ENCODE measurements around the gene TMEM150C.
A peak's percentile ranks its signal among the peaks of the same experiment; 100 is the strongest.
"Not testable (repeated sequence)": the region's sequence is repeated elsewhere in the genome, so short reads cannot be mapped to it uniquely, and the experiment has no call there.

Gene TMEM150C

DNA sequence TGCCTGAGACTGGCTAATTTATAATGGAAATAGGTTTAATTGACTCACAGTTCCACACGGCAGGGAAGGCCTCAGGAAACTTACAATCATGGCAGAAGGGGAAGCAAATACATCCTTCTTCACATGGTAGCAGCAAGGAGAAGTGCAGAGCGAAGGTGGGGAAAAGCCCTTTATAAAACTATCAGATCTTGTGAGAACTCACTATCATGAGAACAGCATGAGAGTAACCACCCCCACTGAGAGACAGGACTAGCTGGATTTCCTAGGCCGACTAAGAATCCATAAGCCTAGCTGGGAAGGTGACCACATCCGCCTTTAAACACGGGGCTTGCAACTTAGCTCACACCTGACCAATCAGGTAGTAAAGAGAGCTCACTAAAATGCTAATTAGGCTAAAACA is 88.7 kb downstream of the TMEM150C start:
- not testable (repeated sequence) for H3K4me1 ChIP-seq (ENCODE audit: control insufficient read depth, insufficient read depth, low read length); H3K36me3 ChIP-seq (ENCODE audit: control insufficient read depth, insufficient read depth, low read length); H3K27me3 ChIP-seq (ENCODE audit: control insufficient read depth, insufficient read depth, low read length); H3K27ac ChIP-seq (ENCODE audit: low read depth, low read length); H3K9me3 ChIP-seq (ENCODE audit: control insufficient read depth, insufficient read depth, low read length); H3K9ac ChIP-seq (ENCODE audit: low read depth, low read length); H3K4me3 ChIP-seq (ENCODE audit: low read depth, low read length)

DNA sequence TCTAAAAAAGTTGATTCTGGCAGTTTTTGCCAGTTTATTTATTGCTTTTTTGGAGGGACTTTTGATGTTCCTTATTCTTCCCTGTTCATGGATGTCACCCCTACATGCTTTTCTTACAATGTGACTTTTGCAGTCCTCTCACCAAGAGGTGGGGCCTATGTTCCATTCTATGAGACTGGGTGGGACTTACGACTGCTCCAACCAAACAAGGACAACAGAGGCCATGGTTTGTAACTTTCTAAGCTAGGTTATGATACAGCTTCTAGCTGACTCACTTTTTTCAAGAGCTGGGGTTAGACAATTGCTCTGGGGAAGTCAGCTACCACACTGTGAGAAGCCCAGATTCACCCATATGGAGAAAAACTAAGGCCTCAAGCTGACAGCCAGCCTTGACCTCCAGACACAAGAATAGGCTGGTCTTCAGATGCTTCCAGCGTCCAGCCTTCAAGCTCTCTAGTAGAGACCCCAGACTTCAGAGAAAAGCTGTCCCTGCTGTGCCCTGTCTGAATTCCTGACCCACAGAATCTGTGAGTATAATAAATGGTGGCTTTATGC is 91.9 kb downstream of the TMEM150C start:
- Histone ChIP-seq H3K4me1 (ENCODE audit: control insufficient read depth, insufficient read depth, low read length) (no peaks in the 10 kb centered on the region), H3K4me3 (ENCODE audit: low read depth, low read length) (no peak overlapping the region), H3K9me3 (ENCODE audit: control insufficient read depth, insufficient read depth, low read length) (no peaks in the 10 kb centered on the region), H3K9ac (ENCODE audit: low read depth, low read length) (no peak overlapping the region), H3K27me3 (ENCODE audit: control insufficient read depth, insufficient read depth, low read length) (no peaks in the 10 kb centered on the region), H3K36me3 (ENCODE audit: control insufficient read depth, insufficient read depth, low read length) (peaks cover 6% of the 10 kb centered on the region; the same call in 1 of the 2 replicates), H3K27ac (ENCODE audit: low read depth, low read length) (peak overlapping the region; percentile 14)

DNA sequence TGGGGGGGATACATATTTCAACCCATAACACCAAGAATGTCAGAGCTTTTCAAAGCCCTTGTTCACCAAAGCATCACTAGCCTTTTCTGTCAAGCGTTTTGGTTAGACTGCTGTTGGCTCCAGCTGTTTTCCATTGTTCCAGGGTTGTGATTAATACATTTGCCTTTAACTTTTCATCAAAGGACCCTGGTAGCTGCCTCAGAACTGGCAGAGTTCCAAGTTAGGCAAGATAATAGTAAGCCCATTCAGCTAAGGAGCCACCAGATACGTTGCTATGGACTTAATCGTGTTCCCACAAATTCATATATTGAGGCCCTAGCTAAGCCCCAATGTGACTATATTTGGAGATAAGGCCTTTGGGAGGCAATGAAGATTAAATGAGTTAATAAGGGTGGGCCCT is 94.3 kb downstream of the TMEM150C start:
- peaks cover 3% of the 10 kb centered on the region; the same call in 1 of the 2 replicates for H3K4me1 ChIP-seq (ENCODE audit: control insufficient read depth, insufficient read depth, low read length)
- H3K36me3 ChIP-seq (ENCODE audit: control insufficient read depth, insufficient read depth, low read length), result peaks cover 19% of the 10 kb centered on the region
- no peak overlapping the region for H3K4me3 ChIP-seq (ENCODE audit: low read depth, low read length)
- H3K27ac ChIP-seq (ENCODE audit: low read depth, low read length), result no peak overlapping the region
- H3K27me3 ChIP-seq (ENCODE audit: control insufficient read depth, insufficient read depth, low read length), result no peaks in the 10 kb centered on the region
- no peaks in the 10 kb centered on the region for H3K9me3 ChIP-seq (ENCODE audit: control insufficient read depth, insufficient read depth, low read length)
- no peak overlapping the region for H3K9ac ChIP-seq (ENCODE audit: low read depth, low read length)

DNA sequence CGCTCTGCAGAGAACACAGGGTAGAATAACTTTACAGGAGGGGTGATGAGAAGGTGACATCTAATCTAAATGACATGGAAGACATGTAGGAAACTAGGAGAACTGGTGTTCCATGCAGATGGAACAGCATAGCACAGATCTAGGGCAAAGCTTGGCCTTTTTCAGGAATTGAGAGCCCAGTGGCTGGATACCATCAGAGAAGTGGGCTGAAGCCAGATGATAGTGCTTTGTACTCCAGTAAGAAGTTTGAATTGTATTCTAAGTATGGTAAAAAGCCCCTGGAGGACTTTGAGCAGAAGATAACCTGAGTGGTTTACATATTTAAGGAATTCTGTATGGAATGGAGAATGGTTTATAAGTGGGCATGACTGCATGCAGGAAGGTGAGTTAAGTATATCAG is 98.6 kb downstream of the TMEM150C start:
- Histone ChIP-seq H3K9ac (ENCODE audit: low read depth, low read length) (no peak overlapping the region), H3K9me3 (ENCODE audit: control insufficient read depth, insufficient read depth, low read length) (no peaks in the 10 kb centered on the region)

DNA sequence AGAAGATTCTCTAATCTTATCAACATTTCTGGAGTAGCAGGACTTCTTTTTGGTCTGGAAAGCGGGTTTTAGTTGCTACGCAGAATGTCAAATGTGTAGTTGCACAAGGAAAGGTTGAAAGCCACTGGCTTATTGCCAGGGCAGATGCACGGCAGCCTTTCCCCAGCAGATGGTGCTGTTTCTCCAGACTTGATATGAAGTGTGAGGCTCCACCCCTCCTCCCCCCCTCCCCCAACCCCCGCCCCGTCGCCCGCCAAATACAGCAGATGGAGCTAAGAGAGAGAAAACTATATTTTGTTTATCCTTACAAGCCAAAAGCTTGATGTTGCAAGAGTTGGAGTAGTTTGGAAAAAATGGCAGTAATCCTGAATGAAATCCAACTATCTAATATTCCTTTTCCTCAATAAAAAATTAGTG is 99.4 kb downstream of the TMEM150C start:
- peaks cover 66% of the 10 kb centered on the region for H3K36me3 ChIP-seq (ENCODE audit: control insufficient read depth, insufficient read depth, low read length)
- H3K4me1 ChIP-seq (ENCODE audit: control insufficient read depth, insufficient read depth, low read length), result peaks cover 3% of the 10 kb centered on the region; the same call in 1 of the 2 replicates
- H3K4me3 ChIP-seq (ENCODE audit: low read depth, low read length), result no peak overlapping the region
- H3K27me3 ChIP-seq (ENCODE audit: control insufficient read depth, insufficient read depth, low read length), result no peaks in the 10 kb centered on the region
- H3K9me3 ChIP-seq (ENCODE audit: control insufficient read depth, insufficient read depth, low read length), result no peaks in the 10 kb centered on the region
- peak overlapping the region; percentile 15 for H3K27ac ChIP-seq (ENCODE audit: low read depth, low read length)
- H3K9ac ChIP-seq (ENCODE audit: low read depth, low read length), result no peak overlapping the region

More for the DNA sequence above, 98.6 kb downstream of the TMEM150C start:
- Histone ChIP-seq H3K4me1 (ENCODE audit: control insufficient read depth, insufficient read depth, low read length) (peaks cover 3% of the 10 kb centered on the region; the same call in 1 of the 2 replicates), H3K27ac (ENCODE audit: low read depth, low read length) (no peak overlapping the region), H3K4me3 (ENCODE audit: low read depth, low read length) (no peak overlapping the region), H3K27me3 (ENCODE audit: control insufficient read depth, insufficient read depth, low read length) (no peaks in the 10 kb centered on the region), H3K36me3 (ENCODE audit: control insufficient read depth, insufficient read depth, low read length) (peaks cover 59% of the 10 kb centered on the region)

DNA sequence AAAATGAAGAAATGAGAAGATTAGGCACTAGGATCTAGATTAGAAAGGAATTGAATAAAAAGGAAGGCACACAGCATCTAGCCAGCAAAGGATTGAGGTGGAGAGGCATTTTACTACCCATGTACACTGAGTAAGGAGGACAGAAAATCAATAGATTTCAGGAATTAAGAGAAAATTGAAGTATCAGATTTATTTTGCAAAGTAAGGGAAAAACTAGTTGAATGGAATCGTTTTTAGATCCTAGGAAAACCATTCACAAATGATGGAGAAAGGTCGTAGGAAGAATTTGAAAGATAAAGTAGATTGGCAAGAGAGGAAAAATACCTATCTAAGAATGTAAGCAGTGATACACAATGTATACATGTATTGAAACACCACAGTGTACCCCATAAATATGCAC is 100.1 kb downstream of the TMEM150C start:
- Histone ChIP-seq H3K4me3 (ENCODE audit: low read depth, low read length) (no peak overlapping the region), H3K36me3 (ENCODE audit: control insufficient read depth, insufficient read depth, low read length) (peaks cover 68% of the 10 kb centered on the region), H3K4me1 (ENCODE audit: control insufficient read depth, insufficient read depth, low read length) (peaks cover 3% of the 10 kb centered on the region; the same call in 1 of the 2 replicates), H3K9ac (ENCODE audit: low read depth, low read length) (no peak overlapping the region), H3K9me3 (ENCODE audit: control insufficient read depth, insufficient read depth, low read length) (no peaks in the 10 kb centered on the region), H3K27me3 (ENCODE audit: control insufficient read depth, insufficient read depth, low read length) (no peaks in the 10 kb centered on the region), H3K27ac (ENCODE audit: low read depth, low read length) (no peak overlapping the region)

DNA sequence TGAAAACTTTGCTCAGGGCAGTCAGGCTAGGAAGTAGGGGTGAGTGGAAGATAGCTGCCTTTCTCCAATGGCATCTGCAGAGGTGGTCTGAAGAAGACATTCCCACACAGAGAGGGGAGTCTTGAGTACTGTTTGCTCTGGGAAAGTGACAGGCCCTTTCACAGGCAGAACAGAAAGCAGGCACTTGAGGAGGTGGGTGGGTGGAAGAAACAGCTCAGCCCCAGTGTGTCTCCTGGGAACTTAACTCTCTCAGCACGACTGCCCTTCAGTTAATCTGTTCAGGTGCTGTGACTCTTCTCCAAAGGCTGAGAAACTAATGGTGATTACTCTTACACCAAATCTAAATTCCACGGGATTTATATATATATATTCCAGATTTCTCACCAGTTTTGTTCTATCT is 103.1 kb downstream of the TMEM150C start:
- H3K4me1 ChIP-seq (ENCODE audit: control insufficient read depth, insufficient read depth, low read length), result peaks cover 3% of the 10 kb centered on the region; the same call in 1 of the 2 replicates
- H3K27me3 ChIP-seq (ENCODE audit: control insufficient read depth, insufficient read depth, low read length), result no peaks in the 10 kb centered on the region
- no peak overlapping the region for H3K4me3 ChIP-seq (ENCODE audit: low read depth, low read length)
- H3K27ac ChIP-seq (ENCODE audit: low read depth, low read length), result no peak overlapping the region
- peaks cover 94% of the 10 kb centered on the region for H3K36me3 ChIP-seq (ENCODE audit: control insufficient read depth, insufficient read depth, low read length)
- no peaks in the 10 kb centered on the region for H3K9me3 ChIP-seq (ENCODE audit: control insufficient read depth, insufficient read depth, low read length)
- no peak overlapping the region for H3K9ac ChIP-seq (ENCODE audit: low read depth, low read length)

DNA sequence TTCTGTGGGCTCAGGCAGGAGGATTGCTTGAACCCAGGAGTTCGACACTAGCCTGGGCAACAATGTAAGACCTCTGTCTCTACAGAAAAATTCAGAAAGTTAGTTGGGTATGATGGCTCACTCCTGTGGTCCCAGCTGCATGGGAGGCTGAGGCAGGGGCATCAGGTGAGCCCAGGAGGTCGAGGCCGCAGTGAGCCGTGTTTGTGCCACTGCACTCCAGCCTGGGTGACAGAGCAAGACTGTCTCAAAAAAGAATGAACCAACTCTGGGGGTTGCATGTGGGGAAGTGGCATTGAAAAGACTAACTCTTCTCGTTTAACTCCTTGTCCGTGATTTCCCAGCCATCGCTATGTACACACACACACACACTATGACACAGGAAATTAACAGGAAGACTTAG is 104.5 kb downstream of the TMEM150C start:
- no peak overlapping the region for H3K27ac ChIP-seq (ENCODE audit: low read depth, low read length)
- no peaks in the 10 kb centered on the region for H3K9me3 ChIP-seq (ENCODE audit: control insufficient read depth, insufficient read depth, low read length)
- no peak overlapping the region for H3K4me3 ChIP-seq (ENCODE audit: low read depth, low read length)
- peaks cover 7% of the 10 kb centered on the region for H3K4me1 ChIP-seq (ENCODE audit: control insufficient read depth, insufficient read depth, low read length)
- H3K27me3 ChIP-seq (ENCODE audit: control insufficient read depth, insufficient read depth, low read length), result no peaks in the 10 kb centered on the region
- no peak overlapping the region for H3K9ac ChIP-seq (ENCODE audit: low read depth, low read length)
- peaks cover 94% of the 10 kb centered on the region for H3K36me3 ChIP-seq (ENCODE audit: control insufficient read depth, insufficient read depth, low read length)

DNA sequence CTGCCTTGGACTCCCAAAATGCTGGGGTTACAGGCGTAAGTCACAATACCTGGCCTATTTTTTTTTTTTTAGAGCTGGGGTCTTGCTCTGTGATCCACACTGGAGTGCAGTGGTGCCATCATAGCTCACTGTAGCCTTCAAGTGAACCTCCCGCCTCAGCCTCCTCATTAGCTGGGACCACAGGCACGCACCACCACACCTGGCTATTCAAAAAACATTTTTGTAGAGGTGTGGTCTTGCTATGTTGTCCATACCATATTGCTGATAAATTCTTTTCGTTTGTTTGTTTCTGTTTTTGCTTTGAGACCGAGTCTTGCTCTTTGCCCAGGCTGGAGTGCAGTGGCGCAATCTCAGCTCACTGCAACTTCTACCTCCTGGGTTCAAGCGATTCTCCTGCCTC is 109.8 kb downstream of the TMEM150C start:
- Histone ChIP-seq H3K27me3 (ENCODE audit: control insufficient read depth, insufficient read depth, low read length) (no peaks in the 10 kb centered on the region), H3K9me3 (ENCODE audit: control insufficient read depth, insufficient read depth, low read length) (no peaks in the 10 kb centered on the region), H3K4me3 (ENCODE audit: low read depth, low read length) (no peak overlapping the region), H3K4me1 (ENCODE audit: control insufficient read depth, insufficient read depth, low read length) (peaks cover 7% of the 10 kb centered on the region), H3K27ac (ENCODE audit: low read depth, low read length) (no peak overlapping the region), H3K36me3 (ENCODE audit: control insufficient read depth, insufficient read depth, low read length) (peaks cover 91% of the 10 kb centered on the region), H3K9ac (ENCODE audit: low read depth, low read length) (no peak overlapping the region)

DNA sequence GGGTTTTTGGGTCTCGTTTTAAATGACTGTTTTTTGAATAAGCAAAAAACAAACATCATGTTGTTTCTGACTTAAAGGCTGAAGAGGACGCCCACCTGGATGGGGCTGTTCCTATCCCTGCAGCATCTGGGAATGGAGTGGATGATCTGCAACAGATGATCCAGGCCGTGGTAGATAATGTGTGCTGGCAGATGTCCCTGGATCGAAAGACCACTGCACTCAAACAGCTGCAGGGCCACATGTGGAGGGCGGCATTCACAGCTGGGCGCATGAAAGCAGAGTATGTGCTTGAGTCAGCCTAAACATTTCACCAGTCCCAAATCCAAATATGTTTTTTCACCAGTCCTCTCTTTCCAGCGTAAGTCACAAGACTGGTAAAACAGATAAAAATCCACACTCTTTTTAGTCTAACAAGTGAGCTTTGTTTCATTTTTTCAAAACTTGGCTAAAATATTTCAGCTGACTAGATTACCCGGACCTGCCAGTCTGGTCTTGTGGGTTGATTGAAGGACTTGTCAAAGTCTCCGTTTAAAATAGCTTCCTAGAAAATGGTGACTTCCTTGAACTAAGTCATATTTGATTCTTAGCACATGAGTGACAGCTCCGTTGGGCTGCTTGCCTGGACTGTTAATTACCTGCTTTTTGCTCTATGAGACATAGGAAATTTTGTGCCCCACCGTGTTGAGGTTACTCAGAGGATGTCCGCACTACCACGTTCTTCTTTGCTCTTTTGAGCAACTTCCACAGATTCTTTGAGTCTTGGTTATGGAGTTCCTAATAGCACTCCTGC is 110.6 kb downstream of the TMEM150C start:
- H3K27me3 ChIP-seq (ENCODE audit: control insufficient read depth, insufficient read depth, low read length), result no peaks in the 10 kb centered on the region
- no peaks in the 10 kb centered on the region for H3K9me3 ChIP-seq (ENCODE audit: control insufficient read depth, insufficient read depth, low read length)
- H3K4me1 ChIP-seq (ENCODE audit: control insufficient read depth, insufficient read depth, low read length), result peaks cover 7% of the 10 kb centered on the region
- H3K4me3 ChIP-seq (ENCODE audit: low read depth, low read length), result no peak overlapping the region
- H3K27ac ChIP-seq (ENCODE audit: low read depth, low read length), result no peak overlapping the region
- no peak overlapping the region for H3K9ac ChIP-seq (ENCODE audit: low read depth, low read length)
- peaks cover 82% of the 10 kb centered on the region for H3K36me3 ChIP-seq (ENCODE audit: control insufficient read depth, insufficient read depth, low read length)

DNA sequence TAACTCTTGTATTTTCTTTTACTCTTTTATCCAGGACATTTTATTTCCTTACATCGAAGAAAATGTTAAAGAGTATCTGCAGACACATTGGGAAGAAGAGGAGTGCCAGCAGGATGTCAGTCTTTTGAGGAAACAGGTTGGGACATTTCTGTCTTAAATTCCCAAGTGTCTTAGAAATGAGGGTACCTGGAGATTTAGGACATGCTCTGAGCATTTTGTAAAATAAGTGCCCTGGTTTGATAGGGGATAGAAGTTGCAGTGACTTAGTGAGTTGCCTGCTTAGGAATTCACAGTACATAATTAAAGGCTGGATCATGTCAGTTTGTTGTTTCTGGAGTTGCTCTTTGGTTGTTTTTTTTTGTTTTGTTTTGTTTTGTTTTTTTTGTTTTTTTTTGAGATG is 113.9 kb downstream of the TMEM150C start:
- Histone ChIP-seq H3K9me3 (ENCODE audit: control insufficient read depth, insufficient read depth, low read length) (no peaks in the 10 kb centered on the region), H3K27ac (ENCODE audit: low read depth, low read length) (no peak overlapping the region), H3K4me1 (ENCODE audit: control insufficient read depth, insufficient read depth, low read length) (no peaks in the 10 kb centered on the region), H3K36me3 (ENCODE audit: control insufficient read depth, insufficient read depth, low read length) (peaks cover 58% of the 10 kb centered on the region), H3K9ac (ENCODE audit: low read depth, low read length) (no peak overlapping the region), H3K4me3 (ENCODE audit: low read depth, low read length) (no peak overlapping the region), H3K27me3 (ENCODE audit: control insufficient read depth, insufficient read depth, low read length) (no peaks in the 10 kb centered on the region)

All from HUES48 (cell line).